GM12874 (cell line): ENCODE measurements around the gene CLTC.

Experiments
- TF ChIP-seq, protein P1 (sequence below): IDR thresholded peaks from 2 replicates; pipeline ENCODE4 v1.5.1; 2011; ENCODE audit warnings: low read depth, mild to moderate bottlenecking, control low read depth, low read length, moderate library complexity; ENCODE audit not compliant: insufficient read depth

CLTC gene

DNA sequence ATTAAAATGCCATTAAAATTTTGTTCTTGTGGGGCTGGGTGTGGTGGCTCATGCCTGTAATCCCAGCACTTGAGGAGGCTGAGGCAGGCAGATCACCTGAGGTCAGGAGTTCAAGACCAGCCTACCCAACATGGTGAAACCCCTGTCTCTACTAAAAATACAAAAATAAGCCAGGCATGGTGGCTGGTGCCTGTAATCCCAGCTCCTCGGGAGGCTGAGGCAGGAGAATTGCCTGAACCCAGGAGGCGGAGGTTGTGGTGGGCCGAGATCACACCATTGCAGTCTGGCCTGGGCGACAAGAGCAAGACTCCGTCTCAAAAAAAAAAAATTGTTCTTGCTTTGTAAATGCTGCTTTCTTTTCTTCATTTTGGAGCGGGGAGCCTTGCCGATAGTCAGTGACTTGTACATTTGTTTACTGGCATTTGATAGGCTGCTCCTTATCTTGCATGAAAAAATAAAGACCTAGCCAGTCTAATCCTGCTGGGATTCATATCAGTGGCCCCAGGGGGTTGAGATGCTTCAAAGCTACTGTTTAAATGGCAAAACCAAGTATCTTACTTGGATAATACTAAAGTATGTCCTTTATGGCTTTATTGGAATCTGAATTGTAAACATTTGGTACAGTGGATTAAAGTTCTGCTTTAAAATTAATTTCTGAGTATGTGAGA, 3.3 kb upstream of the CLTC start:
- TF ChIP-seq, protein P1, sequence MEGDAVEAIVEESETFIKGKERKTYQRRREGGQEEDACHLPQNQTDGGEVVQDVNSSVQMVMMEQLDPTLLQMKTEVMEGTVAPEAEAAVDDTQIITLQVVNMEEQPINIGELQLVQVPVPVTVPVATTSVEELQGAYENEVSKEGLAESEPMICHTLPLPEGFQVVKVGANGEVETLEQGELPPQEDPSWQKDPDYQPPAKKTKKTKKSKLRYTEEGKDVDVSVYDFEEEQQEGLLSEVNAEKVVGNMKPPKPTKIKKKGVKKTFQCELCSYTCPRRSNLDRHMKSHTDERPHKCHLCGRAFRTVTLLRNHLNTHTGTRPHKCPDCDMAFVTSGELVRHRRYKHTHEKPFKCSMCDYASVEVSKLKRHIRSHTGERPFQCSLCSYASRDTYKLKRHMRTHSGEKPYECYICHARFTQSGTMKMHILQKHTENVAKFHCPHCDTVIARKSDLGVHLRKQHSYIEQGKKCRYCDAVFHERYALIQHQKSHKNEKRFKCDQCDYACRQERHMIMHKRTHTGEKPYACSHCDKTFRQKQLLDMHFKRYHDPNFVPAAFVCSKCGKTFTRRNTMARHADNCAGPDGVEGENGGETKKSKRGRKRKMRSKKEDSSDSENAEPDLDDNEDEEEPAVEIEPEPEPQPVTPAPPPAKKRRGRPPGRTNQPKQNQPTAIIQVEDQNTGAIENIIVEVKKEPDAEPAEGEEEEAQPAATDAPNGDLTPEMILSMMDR, result no peak

DNA sequence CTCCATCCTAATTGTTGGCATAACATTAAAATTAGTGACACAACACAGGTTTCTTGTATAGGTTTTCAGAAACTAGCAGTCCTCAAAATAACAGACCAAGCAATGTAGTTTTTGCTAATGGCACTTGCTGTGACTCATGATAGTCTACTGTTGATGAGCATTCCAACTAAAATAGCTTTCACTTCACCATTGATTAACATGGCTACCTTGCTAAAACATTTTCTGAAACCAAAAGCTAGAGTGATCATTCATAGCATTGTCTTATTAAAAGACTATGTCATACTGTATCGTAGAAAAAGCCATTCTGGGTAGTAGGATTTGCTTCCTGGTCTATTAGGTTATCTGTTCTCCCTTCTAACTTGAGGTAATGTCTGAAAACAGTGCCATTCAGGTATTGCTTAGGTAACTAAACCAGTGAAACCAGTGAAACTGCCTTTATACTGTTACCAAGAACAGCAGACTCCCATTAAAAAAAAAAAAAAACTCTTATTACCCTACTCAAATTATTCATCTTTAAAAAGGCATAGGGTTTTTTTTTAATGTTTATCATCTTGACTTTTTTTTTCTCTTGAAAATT, 2.5 kb upstream of the CLTC start:
- TF ChIP-seq, protein P1, result no peak

DNA sequence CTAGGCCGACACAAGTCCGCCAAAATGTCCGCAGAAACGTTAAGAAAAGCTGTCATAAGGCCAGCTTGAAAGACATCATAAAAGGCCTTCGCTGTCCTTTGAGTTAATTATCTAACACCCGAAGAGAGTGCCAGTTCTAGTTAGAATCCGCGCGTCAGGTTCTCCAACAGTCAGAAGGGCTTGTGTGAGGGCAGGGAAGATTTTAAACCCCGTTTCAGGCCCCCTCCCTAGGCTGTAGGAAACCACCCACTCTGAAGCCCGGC, 729 bp upstream of the CLTC start:
- TF ChIP-seq, protein P1, result no peak

DNA sequence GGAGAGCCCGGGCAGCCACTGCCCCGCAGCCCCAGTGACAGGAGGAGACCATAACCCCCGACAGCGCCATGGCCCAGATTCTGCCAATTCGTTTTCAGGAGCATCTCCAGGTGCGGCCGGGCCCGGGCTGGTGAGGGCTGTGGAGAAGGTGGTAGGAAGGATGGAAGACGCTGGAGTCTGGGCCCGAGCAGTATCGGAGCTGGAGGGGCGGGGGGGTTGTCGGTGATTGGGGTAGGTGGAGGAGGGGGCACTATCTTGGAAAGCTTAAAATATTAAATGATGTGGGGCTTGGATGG, 317 bp downstream of the CLTC start:
- TF ChIP-seq, protein P1, result no peak

DNA sequence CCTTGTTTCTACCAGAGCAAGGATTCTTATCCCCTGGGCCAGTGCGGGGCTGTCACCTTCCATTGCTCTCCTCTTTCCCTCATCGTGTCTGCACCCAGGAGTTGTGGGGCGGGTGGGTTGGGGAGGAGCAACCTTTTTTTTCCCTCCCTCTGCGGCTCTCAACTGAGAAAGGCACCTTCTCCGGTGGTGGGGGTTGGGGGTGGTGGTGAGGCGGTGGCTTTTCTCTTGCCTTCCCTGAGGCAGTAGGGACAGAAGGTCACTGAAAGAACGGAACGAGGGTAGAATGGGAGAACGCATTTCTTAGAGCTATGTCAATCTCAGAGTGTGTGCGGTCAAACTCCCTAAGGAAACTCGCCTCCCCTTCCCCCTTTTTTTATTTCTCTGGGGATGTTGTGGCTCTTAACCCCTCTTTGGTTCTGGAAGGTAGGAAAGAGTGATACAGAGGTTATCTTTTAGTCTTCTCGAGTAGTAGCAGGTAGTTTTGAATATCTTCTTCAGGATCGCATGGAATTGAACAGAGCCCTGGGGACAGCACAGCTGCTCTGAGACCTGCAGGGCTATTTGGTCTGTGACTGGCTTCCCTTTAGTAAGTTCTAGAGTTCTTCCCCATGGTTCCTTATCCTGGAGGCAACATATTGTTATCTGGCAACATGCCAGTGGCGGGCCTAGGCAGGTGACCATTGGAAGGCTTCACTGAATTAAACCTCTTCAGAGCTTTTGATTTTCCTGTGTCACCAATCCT, 994 bp downstream of the CLTC start:
- TF ChIP-seq, protein P1, result no peak

DNA sequence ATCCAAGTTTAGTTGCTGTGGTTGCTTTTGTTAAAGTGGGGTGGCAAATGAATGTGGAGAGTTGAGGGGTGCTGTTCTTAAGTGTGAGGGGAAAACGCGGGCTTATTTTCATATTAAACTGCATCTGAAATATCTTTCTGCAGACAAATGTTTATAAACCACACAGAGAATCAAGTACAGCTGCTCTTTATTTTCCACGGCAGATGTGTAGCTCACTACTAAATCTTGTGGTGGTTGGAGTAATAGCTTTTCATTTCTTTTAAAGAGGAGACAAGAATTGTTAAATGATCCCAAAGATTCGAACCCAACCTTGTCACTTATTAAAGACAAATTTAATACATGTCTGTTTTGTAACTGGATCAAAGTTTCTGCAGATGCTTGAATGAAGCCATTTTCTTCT, 2.1 kb downstream of the CLTC start:
- TF ChIP-seq, protein P1, result no peak

DNA sequence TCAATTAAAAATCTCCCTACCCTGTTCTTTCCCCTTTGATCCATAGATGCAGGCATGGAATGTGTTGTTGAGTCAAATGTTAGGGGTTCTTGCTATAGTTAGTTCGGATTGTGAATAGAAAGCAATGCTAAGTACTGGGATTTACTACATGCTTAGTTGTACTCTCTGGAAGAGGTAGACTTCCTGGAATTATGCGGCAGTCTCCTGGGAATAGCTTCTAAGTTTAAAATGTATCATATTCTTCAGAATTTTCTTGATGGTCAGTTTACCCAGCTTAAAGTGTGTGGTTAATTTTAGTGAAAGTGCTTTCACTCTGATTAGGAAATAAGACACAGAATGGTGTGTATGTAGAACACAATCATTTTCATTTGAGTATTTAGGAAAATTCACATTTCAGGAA, 3.5 kb downstream of the CLTC start:
- TF ChIP-seq, protein P1, result no peak
